ENCODE measurements around the gene TNNT3.
"Not testable (repeated sequence)": the region's sequence is repeated elsewhere in the genome, so short reads cannot be mapped to it uniquely, and the experiment has no call there.

TNNT3 gene

GRCh38 chr11:1919391-1920127, at the start of gene TNNT3:
Gene TNNT3, plus strand, starts transcription at chr11:1919703. Its CDS starts 3,172 bp downstream, at chr11:1922875.
- TF ChIP-seq CTCF (IDR thresholded peaks at IDR 0.05; ENCODE audit: insufficient read depth, low read depth, low read length, missing control alignments) = no peak
- DNase-seq (ENCODE audit: low read depth) = no peak
- H3K4me3 ChIP-seq (ENCODE audit: low read depth, low read length) = no peak within 1 kb of the TSS

- TF ChIP-seq CTCF (IDR thresholded peaks at IDR 0.05; ENCODE audit: insufficient read depth, low read depth, low read length, missing control alignments) = no peak
- H3K4me3 ChIP-seq (ENCODE audit: low read depth, low read length) = no peak overlapping the region
- no peak for DNase-seq (ENCODE audit: low read depth)
Observed at GRCh38 chr11:1870326-1870696, 49.2 kb upstream of the TNNT3 start.

GRCh38 chr11:1870721-1871466, 48.6 kb upstream of the TNNT3 start:
- H3K4me3 ChIP-seq (ENCODE audit: low read depth, low read length) = no peak overlapping the region
- no peak for DNase-seq (ENCODE audit: low read depth)
- TF ChIP-seq CTCF (IDR thresholded peaks at IDR 0.05; ENCODE audit: insufficient read depth, low read depth, low read length, missing control alignments) = no peak

- H3K4me3 ChIP-seq (ENCODE audit: low read depth, low read length) = no peak overlapping the region
- no peak for TF ChIP-seq CTCF (IDR thresholded peaks at IDR 0.05; ENCODE audit: insufficient read depth, low read depth, low read length, missing control alignments)
- DNase-seq (ENCODE audit: low read depth) = no peak
Observed at GRCh38 chr11:1871531-1871930, 48.0 kb upstream of the TNNT3 start.

- no peak overlapping the region for H3K4me3 ChIP-seq (ENCODE audit: low read depth, low read length)
- DNase-seq (ENCODE audit: low read depth) = no peak
- TF ChIP-seq CTCF (IDR thresholded peaks at IDR 0.05; ENCODE audit: insufficient read depth, low read depth, low read length, missing control alignments) = no peak
Observed at GRCh38 chr11:1872267-1872985, 47.1 kb upstream of the TNNT3 start.

- no peak for DNase-seq (ENCODE audit: low read depth)
- no peak for TF ChIP-seq CTCF (IDR thresholded peaks at IDR 0.05; ENCODE audit: insufficient read depth, low read depth, low read length, missing control alignments)
Observed at GRCh38 chr11:1873048-1873812, 46.3 kb upstream of the TNNT3 start.

GRCh38 chr11:1873813-1874150, 45.7 kb upstream of the TNNT3 start:
- not testable (repeated sequence) for H3K4me3 ChIP-seq (ENCODE audit: low read depth, low read length); DNase-seq (ENCODE audit: low read depth)

More at GRCh38 chr11:1873048-1873812, 46.3 kb upstream of the TNNT3 start:
- H3K4me3 ChIP-seq (ENCODE audit: low read depth, low read length) = no peak overlapping the region

GRCh38 chr11:1874441-1875092, 44.9 kb upstream of the TNNT3 start:
- H3K4me3 ChIP-seq (ENCODE audit: low read depth, low read length); DNase-seq (ENCODE audit: low read depth): not testable (repeated sequence)
